Panc1 (cell line): Measurements from ENCODE around the gene YJU2.

ENCODE experiments used
- POLR2AphosphoS5 ChIP-seq: IDR thresholded peaks from 2 replicates; pipeline ENCODE4 v1.6.1; 2012; ENCODE audit warnings: mild to moderate bottlenecking, low read depth, low read length, moderate library complexity
- SIN3A ChIP-seq: IDR thresholded peaks from 2 replicates; pipeline ENCODE4 v1.6.1; 2012; ENCODE audit warnings: low read depth, mild to moderate bottlenecking, low read length, moderate library complexity, borderline replicate concordance; ENCODE audit not compliant: insufficient read depth
- TCF7L2 ChIP-seq: IDR thresholded peaks from 2 replicates; pipeline ENCODE4 v1.6.1; 2011; ENCODE audit warnings: mild to moderate bottlenecking, low read depth, low read length, inconsistent platforms
- TF ChIP-seq, protein P1 (sequence below): fragments of 450-650 bp; IDR thresholded peaks from 2 replicates; pipeline ENCODE4 v1.5.1; 2017; ENCODE audit warnings: mild to moderate bottlenecking
- TF ChIP-seq, protein P2 (sequence below), 2 experiments: IDR thresholded peaks; 2 replicates each; pipeline ENCODE4 v1.6.1; 2011 to 2012; ENCODE audit warnings: low read depth in 2 of 2, control low read depth in 1 of 2, low read length in 1 of 2, mild to moderate bottlenecking in 1 of 2, moderate library complexity in 1 of 2; ENCODE audit not compliant: insufficient read depth in 1 of 2

DNA sequence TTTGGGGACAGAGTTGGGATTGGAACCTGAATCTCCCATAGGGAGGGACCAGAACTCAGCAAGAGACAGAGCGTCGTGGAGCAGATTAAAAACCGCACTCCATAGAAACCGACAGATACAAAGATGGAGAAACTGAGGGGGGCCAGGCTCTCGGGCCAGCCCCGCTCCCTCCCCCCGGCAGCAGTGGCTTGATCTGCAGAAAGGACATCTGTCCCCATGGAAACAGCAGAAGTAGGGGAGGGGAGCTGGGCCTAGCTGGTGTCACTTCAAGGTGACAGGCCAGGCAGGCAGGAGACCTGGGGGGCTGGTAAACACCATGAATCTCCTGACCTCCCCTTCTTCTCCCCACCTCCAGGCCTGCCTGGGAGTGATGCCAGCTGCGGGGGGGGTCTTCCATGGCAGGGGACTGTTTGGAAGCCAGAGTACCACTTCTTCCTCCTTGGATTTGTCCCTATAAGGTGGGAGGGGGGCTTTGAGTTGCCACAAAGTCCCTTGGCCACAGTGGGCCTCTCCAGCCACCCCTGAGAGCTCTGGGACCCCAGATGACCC, 44.4 kb downstream of the YJU2 start:
- TF ChIP-seq, protein P1, sequence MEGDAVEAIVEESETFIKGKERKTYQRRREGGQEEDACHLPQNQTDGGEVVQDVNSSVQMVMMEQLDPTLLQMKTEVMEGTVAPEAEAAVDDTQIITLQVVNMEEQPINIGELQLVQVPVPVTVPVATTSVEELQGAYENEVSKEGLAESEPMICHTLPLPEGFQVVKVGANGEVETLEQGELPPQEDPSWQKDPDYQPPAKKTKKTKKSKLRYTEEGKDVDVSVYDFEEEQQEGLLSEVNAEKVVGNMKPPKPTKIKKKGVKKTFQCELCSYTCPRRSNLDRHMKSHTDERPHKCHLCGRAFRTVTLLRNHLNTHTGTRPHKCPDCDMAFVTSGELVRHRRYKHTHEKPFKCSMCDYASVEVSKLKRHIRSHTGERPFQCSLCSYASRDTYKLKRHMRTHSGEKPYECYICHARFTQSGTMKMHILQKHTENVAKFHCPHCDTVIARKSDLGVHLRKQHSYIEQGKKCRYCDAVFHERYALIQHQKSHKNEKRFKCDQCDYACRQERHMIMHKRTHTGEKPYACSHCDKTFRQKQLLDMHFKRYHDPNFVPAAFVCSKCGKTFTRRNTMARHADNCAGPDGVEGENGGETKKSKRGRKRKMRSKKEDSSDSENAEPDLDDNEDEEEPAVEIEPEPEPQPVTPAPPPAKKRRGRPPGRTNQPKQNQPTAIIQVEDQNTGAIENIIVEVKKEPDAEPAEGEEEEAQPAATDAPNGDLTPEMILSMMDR = no peak
- TF ChIP-seq POLR2AphosphoS5 (no peak), SIN3A (no peak), TCF7L2 (no peak)
- TF ChIP-seq, protein P2, sequence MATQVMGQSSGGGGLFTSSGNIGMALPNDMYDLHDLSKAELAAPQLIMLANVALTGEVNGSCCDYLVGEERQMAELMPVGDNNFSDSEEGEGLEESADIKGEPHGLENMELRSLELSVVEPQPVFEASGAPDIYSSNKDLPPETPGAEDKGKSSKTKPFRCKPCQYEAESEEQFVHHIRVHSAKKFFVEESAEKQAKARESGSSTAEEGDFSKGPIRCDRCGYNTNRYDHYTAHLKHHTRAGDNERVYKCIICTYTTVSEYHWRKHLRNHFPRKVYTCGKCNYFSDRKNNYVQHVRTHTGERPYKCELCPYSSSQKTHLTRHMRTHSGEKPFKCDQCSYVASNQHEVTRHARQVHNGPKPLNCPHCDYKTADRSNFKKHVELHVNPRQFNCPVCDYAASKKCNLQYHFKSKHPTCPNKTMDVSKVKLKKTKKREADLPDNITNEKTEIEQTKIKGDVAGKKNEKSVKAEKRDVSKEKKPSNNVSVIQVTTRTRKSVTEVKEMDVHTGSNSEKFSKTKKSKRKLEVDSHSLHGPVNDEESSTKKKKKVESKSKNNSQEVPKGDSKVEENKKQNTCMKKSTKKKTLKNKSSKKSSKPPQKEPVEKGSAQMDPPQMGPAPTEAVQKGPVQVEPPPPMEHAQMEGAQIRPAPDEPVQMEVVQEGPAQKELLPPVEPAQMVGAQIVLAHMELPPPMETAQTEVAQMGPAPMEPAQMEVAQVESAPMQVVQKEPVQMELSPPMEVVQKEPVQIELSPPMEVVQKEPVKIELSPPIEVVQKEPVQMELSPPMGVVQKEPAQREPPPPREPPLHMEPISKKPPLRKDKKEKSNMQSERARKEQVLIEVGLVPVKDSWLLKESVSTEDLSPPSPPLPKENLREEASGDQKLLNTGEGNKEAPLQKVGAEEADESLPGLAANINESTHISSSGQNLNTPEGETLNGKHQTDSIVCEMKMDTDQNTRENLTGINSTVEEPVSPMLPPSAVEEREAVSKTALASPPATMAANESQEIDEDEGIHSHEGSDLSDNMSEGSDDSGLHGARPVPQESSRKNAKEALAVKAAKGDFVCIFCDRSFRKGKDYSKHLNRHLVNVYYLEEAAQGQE (IDR thresholded peaks at IDR 0.05; ENCODE audit: insufficient read depth in 1 of 2, low read depth in 2 of 2, low read length in 1 of 2) = no peak
